Measurements from ENCODE around the gene PAPOLA. TPM values are rescaled to one million over a fixed set of nuclear protein-coding genes. Genes with fewer than 3 reads are reported as not detected.

PAPOLA gene
- total and polyA plus RNA-seq, 2 of the 4 experiments (the other 2 are of a cell fraction): 73.8 to 128 TPM

DNA sequence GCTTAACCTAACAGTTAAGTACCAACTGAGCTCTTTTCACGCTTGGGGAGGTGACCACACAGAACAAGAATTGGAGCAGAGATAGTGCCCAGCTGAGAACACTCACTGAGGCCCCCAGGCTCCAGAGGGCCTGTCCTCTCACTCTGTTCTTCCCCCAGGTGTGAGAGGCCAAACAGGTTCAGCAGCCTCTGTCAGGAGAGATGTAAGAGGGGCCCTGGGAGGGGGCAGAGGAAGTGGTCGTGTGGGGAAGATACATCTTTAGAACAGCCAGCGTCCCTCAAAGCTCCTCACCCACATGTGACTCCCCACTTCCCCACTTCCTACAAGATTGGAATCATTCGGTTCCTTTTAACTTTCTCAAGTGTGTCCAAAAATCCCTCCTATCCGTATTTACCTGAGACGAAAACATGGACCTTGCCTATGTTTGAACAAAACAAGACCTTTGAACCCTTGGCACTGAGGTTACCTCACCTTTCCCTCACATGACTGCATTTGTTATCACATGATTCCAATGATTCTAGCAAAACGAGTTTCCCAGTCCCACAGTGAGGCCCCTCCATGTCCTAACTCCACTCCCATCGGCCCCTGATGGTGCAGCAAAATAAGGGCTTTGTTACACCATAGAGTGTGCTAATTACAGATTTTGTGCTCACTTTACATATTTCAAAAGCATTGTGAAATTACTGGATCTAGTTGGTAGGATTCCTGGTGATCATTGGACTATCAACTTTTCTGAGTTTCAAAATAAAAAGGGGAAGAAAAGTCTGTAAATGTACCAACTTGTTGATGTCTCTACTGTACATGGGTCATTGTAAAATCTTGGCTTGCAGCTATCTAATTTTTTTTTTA, 40.0 kb upstream of the PAPOLA start:
- no peak overlapping the region for H4K5ac ChIP-seq (ENCODE audit: low read depth, low read length)
- no peak overlapping the region for H3K56ac ChIP-seq (ENCODE audit: extremely low read depth, insufficient read depth, low read length)
- no peak overlapping the region for H3K18ac ChIP-seq (ENCODE audit: low read depth, low read length)
- no peak overlapping the region for H2AK5ac ChIP-seq (ENCODE audit: low read depth, low read length)
- H2BK20ac ChIP-seq (ENCODE audit: low read depth, low read length): no peak overlapping the region
- DNase-seq (no peak), ATAC-seq (ENCODE audit: low read depth) (no peak)
- dilution Hi-C loops (cut with HindIII; ENCODE audit: low sequenced_read_pairs, unreplicated experiment): no loop called here
- H3K36me3 ChIP-seq (ENCODE audit: control insufficient read depth, insufficient read depth, low read length): no peaks in the 10 kb centered on the region
- no peaks in the 10 kb centered on the region; the same call in 1 of the 2 replicates for H3K27me3 ChIP-seq (ENCODE audit: control insufficient read depth, insufficient read depth, low read length)
- H3K4me1 ChIP-seq (ENCODE audit: control insufficient read depth, insufficient read depth, low read length): no peaks in the 10 kb centered on the region
- no peak overlapping the region for H2BK120ac ChIP-seq (ENCODE audit: low read depth, low read length)
- H3K27ac ChIP-seq (ENCODE audit: insufficient read depth, low read length): no peak overlapping the region
- no peak overlapping the region for H3K4me2 ChIP-seq (ENCODE audit: low read depth, low read length)
- no peak overlapping the region for H3K9ac ChIP-seq (ENCODE audit: low read depth, low read length)
- 28% methylated on average over 2 of the region's 8 CpGs; no CpG with 5 or more reads in 1 of the 2 experiments for WGBS, 2 experiments (ENCODE audit: extremely low coverage in 2 of 2, insufficient read length in 1 of 2)
- no peak overlapping the region for H3K4me3 ChIP-seq (ENCODE audit: insufficient read depth, low read depth, low read length)
- CTCF ChIA-PET: interaction anchor here (0.5 kb wide), 1 partner anchor 46 kb away, joined by 3 read pairs; no protein-coding TSS in a partner anchor
- intact Hi-C loops (cut with micrococcal nuclease): no loop called here
- in situ Hi-C loops (cut with MboI; ENCODE audit: low sequenced_read_pairs): no loop called here
- no peak overlapping the region for H2AK9ac ChIP-seq (replicated peaks; ENCODE audit: low read depth, low read length, poor library complexity)
- no peaks in the 10 kb centered on the region for H3K9me3 ChIP-seq (ENCODE audit: control insufficient read depth, insufficient read depth, low read length)
- H3K79me1 ChIP-seq (ENCODE audit: low read depth in 1 of 2, low read length in 2 of 2): no peaks in the 10 kb centered on the region
- TF ChIP-seq NFE2L2 (IDR thresholded peaks at IDR 0.05; ENCODE audit: low read depth, low read length) (no peak), CEBPB (IDR thresholded peaks at IDR 0.05; ENCODE audit: low read depth, low read length) (no peak), BHLHE40 (IDR thresholded peaks at IDR 0.05; ENCODE audit: low read depth, low read length) (no peak), MXI1 (IDR thresholded peaks at IDR 0.05; ENCODE audit: borderline replicate concordance, low read depth, low read length) (no peak), MAZ (IDR thresholded peaks at IDR 0.05; ENCODE audit: borderline replicate concordance, low read depth, low read length) (no peak)
- TF ChIP-seq, protein P1, sequence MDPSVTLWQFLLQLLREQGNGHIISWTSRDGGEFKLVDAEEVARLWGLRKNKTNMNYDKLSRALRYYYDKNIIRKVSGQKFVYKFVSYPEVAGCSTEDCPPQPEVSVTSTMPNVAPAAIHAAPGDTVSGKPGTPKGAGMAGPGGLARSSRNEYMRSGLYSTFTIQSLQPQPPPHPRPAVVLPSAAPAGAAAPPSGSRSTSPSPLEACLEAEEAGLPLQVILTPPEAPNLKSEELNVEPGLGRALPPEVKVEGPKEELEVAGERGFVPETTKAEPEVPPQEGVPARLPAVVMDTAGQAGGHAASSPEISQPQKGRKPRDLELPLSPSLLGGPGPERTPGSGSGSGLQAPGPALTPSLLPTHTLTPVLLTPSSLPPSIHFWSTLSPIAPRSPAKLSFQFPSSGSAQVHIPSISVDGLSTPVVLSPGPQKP (IDR thresholded peaks at IDR 0.05; ENCODE audit: borderline replicate concordance, low read depth, low read length): no peak
- TF ChIP-seq, protein P2, sequence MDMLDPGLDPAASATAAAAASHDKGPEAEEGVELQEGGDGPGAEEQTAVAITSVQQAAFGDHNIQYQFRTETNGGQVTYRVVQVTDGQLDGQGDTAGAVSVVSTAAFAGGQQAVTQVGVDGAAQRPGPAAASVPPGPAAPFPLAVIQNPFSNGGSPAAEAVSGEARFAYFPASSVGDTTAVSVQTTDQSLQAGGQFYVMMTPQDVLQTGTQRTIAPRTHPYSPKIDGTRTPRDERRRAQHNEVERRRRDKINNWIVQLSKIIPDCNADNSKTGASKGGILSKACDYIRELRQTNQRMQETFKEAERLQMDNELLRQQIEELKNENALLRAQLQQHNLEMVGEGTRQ (IDR thresholded peaks at IDR 0.05; ENCODE audit: low read depth, low read length): no peak
- H4K91ac ChIP-seq (ENCODE audit: insufficient read depth, low read depth, low read length): no peak overlapping the region
- no TSS peak for BruUV-seq (replicated peaks)
- no peak overlapping the region for H3K23ac ChIP-seq (ENCODE audit: low read depth, low read length)
- no peak overlapping the region for H2BK5ac ChIP-seq (ENCODE audit: low read depth, low read length, poor library complexity, severe bottlenecking)
- H2AFZ ChIP-seq (replicated peaks; ENCODE audit: low read length, poor library complexity): no peak overlapping the region
- H2BK15ac ChIP-seq (ENCODE audit: low read depth, low read length): no peak overlapping the region
- H3K9me1 ChIP-seq (ENCODE audit: insufficient read depth, low read length): no peaks in the 10 kb centered on the region
- H4K8ac ChIP-seq (ENCODE audit: low read depth in 2 of 2, low read length in 2 of 2): no peak overlapping the region
- H3K14ac ChIP-seq (replicated peaks; ENCODE audit: low read depth, low read length): no peak overlapping the region
- POLR2A ChIA-PET (ENCODE audit: unreplicated experiment): no interaction called here
- H3K4ac ChIP-seq (ENCODE audit: low read depth, low read length): no peak overlapping the region
- H4K20me1 ChIP-seq (ENCODE audit: insufficient read depth, low read length): no peaks in the 10 kb centered on the region

Data from IMR-90 (cell line).